GM19099 (cell line): Measurements from ENCODE around the gene ST7.

Source experiments
- POLR2A ChIP-seq: IDR thresholded peaks from 3 replicates; pipeline ENCODE4 v1.6.1; 2011; ENCODE audit warnings: low read depth; ENCODE audit not compliant: insufficient read length; ENCODE audit errors: extremely low read depth

ST7 gene

DNA sequence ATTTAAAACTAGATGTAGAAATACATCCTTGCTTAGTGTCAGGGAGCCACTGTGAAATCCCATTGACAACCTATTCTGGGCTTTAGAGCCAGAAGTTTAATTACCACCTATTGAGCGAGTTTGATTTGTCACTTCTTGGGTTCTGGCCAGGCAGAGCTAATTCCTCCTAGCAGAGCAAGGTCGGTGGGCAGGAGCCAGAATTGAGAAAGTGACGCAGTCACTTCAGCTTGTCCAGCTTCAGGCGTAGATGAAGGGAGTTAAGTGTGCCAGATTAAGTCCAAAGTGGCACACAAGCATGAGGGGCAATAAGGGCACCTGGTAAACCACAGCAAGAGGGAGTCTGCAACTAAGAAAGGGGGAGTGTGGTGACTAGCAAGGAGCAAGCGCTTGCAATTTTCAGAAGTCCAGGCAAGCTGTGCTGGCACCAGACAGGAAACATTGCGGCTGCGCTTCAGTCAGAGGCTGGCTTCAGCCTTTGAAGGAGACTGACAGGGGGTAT is 119.4 kb downstream of the ST7 start:
- no peak for TF ChIP-seq POLR2A

DNA sequence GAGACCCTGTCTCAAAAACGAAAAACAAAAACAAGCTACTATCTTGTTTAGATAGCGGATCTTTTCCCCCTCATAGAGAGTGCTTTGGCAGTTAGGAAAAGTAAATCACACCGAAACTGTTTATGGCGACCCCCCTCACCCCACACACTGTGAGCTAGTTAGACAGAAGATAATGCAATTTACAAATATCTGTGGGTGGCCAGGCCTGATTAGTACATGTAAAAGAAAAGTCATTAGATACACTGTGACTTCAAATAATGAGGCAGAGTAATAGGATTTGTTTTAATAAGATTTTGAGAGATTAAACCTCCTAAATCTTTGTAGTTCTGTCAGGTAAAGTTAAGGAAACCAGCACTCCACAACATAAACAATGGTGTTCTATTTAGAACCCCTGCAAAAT is 121.1 kb downstream of the ST7 start:
- TF ChIP-seq POLR2A = no peak

GRCh38 chr7:117075934-117076333 is 122.6 kb downstream of the ST7 start:
- TF ChIP-seq POLR2A = no peak

DNA sequence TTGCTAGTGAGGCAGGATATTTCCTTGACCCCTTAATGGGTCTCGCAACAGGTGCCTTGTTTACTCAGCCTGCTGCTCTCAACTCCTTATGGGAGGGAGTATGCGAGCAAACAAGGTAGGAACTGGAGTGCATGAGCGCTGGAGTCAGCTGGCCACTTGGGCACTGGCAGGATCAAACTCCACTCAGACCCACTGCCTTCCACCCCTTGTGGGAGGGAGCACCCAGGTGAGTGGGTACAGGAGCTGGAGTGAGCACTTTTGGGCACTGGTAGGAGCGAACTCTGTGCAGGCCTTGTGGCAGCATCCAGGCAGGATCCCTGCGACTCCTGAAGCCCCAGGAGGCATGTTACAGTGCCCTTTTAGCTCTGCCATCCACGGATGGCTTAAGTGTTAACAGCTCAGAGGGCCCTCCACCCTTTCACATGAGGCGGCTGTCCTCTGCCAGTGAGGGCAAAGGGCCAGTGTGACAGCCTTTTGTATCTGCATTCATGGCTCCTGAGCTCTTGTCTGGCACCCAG is 123.2 kb downstream of the ST7 start:
- TF ChIP-seq POLR2A = no peak

DNA sequence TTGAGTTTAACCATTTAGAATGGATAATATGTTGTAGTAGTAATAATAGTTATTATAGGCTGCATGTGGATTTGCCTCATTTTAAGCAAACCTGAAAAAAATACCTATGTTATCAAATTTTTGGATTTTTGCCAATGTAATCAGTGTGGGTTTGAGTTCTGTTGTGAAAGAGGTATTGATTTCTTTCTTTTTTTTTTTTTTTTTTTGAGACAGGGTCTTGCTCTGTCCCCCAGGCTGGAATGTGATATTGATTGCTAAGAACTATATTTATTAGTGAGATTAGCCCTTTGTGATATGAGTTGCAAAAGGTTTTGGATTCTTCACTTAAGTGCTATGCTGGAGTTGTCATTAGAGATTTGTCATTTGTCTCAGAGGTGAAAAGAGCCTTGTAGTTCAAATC is 124.4 kb downstream of the ST7 start:
- TF ChIP-seq POLR2A = no peak

- no peak for TF ChIP-seq POLR2A
Observed at GRCh38 chr7:117082647-117083046, 129.3 kb downstream of the ST7 start.

DNA sequence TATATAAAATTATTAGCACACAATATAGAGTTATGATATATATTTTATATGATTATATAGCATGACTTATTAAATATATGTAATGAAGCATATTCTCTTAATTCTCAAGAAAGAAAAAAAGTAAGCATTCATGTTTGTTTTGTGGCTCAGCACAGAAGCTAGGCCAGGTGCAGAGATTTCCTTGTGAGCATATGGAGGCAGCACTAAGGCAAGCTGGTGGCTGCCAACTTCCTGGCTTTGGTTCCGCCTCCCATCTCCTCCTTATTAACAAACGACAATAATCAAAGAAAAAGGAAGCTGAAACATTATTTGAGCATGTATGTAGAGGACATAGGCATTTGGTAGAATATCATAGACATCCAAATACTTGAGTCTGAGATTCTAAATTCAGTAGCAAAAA is 130.3 kb downstream of the ST7 start:
- TF ChIP-seq POLR2A = no peak

DNA sequence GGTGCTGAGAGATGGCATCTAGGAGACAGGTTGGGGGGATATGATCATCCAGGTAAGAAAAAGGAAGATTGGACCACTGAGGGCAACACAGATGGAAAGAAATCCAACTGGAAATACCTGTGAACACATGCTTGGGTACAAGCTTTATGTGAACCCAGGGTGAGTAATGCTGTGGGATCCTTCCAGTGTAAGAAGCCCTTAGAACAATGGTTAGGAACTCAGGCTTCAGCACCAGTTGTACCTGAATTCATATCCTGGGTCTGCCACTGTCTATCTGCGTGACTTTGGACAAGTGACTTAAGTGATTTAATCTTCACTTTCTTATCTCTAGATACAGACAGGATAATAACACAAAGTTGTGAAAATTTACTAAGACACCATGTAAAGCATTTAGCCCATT is 131.0 kb downstream of the ST7 start:
- TF ChIP-seq POLR2A = no peak

DNA sequence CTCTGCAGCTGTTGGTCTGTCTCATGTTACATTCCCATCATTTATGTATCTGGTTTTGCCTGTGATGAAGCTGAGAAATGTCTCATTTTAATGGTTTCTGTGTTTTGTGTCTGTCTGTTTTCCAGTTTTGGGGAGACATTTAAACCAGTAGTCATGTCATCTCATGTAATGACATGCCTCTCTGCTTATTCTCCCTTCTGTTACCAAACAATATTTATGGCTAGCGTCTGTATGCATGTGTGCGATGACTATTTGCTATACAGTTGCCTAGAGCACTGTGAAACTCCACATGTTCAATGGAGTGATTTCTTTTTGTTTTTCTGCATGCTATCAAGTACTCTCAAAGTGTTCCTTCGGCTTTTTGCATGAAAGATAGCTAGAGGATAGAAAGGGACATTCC is 132.0 kb downstream of the ST7 start:
- no peak for TF ChIP-seq POLR2A

GRCh38 chr7:117085769-117086463 is 132.6 kb downstream of the ST7 start:
- TF ChIP-seq POLR2A = no peak

DNA sequence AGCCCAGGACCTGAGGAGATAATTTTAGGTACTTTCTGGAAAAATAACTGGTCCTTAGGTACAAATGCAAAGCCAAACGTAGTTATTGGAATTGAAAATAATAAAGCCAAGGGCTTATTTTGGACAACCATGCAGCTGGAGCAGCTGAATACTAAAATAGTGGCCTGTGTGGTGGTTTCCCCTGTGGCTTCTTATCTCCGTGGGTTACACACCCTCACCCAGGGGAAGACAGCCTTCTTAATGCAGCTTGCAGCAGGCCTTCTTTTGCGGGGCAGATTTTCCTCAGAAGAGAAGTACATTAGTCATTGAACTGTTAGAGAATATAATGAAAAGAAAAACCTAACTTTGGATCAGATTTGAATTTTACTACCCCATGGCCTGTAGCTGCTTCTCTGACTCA is 133.5 kb downstream of the ST7 start:
- TF ChIP-seq POLR2A = no peak

DNA sequence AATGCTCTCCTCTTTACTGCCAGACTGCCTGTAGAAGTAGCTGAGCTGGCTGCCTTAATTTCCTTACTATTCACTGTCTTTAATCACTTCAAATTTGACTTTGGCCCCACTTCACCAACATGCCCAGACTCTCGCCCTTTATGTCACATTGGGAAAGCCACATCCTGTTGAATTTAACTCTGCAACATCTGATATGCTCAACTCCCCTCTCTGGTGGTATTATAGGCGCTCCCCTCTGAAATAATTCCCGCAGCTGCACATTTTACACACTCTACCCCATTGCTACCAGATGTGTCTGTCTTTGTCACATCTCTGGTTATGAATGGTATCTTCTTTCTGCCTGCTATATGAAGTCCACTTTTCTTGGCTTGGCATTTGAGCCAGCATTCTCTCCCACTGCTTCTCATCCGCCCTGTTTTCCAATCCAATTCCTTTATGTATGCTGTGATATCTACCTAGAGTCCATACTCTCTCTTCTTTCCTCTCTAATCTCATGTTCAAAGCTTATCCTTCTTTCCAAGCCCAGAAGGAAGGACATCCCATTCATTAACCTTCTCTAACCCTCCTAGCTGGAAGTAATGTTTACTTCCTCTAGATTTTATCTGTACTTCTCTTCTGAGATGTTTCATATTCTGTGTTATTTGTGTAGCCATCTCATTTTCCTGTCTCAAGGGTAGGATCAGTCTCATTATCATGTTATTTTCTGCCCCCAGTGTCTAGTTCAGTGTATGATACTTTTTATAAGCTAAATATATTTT is 134.5 kb downstream of the ST7 start:
- no peak for TF ChIP-seq POLR2A

DNA sequence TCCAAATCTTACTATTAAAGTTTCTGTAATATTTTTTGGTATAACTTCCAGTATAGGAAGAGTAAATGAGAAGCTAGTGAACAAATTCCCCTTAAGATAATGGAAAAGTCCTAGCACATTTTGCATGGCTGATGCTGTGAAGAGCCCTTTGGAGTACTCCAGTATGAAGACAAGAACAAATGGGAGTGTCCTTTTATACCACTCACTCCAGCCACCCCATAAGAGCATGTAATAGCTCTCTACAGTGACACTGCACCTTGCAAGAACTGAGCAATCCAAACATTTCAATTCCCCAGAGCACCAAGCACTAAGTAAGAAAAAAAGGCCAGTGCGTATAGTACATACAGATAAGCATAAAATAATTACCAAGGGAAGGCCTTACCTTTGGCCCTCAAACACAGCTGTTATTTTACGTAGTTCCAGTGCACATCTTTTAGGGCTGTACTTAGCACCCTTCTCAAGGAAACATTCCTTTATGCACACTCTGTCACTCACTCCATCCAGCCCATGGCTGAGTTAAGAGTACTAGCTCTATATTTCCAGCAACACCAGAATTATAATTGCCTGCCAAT is 135.4 kb downstream of the ST7 start:
- no peak for TF ChIP-seq POLR2A

DNA sequence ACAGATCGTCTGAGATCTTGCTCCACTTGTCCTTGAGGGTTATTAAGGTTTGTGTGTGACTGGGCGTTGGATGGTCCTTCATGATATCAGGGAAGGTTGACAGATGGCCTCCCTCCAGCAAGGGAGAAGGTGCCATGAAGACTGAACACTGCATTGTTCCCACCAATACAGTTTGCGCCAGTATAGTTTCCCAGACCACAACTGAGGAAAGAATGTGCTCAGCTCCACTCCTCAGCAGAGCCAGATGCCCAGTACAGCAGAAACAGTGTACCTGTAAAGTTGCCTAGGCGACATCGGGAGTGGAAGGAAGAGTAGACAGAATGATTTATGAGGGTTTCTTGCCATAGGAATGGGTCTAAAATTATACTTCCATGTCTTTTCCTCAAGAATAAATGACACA is 137.5 kb downstream of the ST7 start:
- no peak for TF ChIP-seq POLR2A

- TF ChIP-seq POLR2A = no peak
Observed at GRCh38 chr7:117091721-117092120, 138.4 kb downstream of the ST7 start.

DNA sequence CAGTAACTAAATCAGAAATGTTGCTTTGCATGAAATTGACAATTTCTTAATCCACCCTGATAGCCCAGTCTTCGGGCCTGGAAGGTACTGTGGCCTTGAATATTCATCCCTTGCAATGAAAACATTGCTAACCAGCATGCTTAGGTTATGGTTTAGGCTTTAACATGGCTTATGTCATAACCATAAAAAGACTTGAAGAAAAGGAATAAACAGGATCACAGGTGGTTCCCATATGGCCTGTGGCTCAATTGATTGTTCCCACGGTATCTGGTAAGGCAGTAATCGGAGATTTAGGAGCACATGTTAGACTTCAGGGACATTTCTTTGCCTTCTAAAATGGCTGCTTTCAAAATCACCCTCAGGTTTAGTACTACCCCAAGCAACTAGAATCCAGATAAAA is 139.5 kb downstream of the ST7 start:
- no peak for TF ChIP-seq POLR2A

GRCh38 chr7:117094457-117094856 is 141.2 kb downstream of the ST7 start:
- TF ChIP-seq POLR2A = no peak

DNA sequence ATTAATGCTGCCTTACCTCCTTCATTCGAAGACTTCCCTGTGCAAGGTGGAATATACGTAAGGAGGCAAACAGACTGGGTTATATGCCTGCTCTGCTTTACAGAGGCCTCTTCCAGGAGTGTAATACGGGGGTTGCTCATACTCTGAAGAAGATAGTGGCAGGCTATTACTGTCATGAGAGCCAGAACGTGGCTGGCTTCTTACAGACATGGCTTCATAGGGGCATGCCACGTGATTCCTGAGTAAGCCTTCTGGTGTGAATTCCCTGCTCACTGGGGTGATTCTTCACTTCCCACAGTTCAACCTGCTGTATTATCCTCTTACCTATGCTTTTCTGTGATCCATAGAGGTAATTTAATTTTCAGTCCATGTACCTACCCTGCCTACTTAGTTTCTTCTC is 141.8 kb downstream of the ST7 start:
- no peak for TF ChIP-seq POLR2A
